Mammary epithelial cell (primary cell): ENCODE measurements around the gene WDR3.

Experiments used
- CTCF ChIP-seq, 2 donors: IDR thresholded peaks in 1 of 2; conservative IDR thresholded peaks in 1 of 2; 2 replicates each; pipeline ENCODE4 v1.5.1; 2011 to 2012; ENCODE audit warnings: inconsistent platforms in 2 of 2, low read length in 2 of 2, mild to moderate bottlenecking in 2 of 2, control low read depth in 1 of 2, low read depth in 1 of 2; ENCODE audit not compliant: insufficient read depth in 1 of 2; ENCODE audit errors: extremely low read depth in 1 of 2
- EZH2 ChIP-seq: IDR thresholded peaks from 2 replicates; pipeline ENCODE4 v1.6.1; 2012; ENCODE audit warnings: low read length, inconsistent platforms, borderline replicate concordance

DNA sequence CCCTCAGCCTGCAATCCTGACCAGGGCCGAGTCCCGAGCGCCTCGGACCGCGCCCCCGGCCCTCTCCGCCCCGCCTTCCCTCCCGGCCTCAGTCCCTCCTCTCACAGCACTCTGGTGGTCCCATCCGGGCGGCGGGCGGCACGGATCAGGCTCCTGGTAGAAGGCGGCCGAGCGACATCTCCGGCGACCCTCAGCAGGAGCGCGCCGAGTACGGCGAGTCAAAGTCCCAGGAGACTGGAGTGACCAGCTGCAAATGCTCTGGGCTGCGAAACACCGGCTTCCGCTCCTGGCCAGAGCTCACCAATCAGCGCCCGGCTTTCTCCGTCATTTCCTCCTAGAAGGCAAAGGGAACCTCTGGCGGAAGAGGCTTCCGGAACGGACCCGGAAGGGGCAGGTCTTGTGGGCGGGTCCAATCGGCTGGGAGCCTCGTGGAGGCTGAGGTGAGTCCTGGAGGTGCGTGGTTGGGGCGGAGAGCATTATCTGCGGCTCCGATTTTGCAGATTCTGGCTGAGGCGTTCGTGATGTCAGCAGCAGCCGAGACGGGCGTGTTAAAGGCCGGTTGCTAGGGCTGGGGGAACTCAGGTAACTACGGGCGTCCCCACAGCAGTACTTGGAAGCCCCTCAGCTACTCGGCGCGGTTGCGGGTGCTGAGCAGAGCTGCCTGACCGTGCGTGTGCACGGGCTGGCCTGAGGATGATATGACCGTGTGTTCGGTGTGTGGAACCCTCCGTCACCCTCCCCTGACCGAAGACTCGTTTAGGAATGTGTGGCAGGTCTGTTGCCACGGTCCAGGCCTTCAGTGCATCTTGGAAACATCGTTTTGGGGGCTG is at the start of gene WDR3, which contains the start of gene GDAP2:
- TF ChIP-seq EZH2 (no peak), CTCF (conservative IDR thresholded peaks at IDR 0.05 in 1 of 2, IDR thresholded peaks at IDR 0.05 in 1 of 2; ENCODE audit: extremely low read depth in 1 of 2, insufficient read depth in 1 of 2, low read depth in 1 of 2, low read length in 2 of 2) (no peak)
